Pancreas (tissue), 10 donors: ENCODE data around the gene PHF5A. TPM values are rescaled to one million over a fixed set of nuclear protein-coding genes. Genes with fewer than 3 reads are reported as not detected.

Source experiments
- ATAC-seq, 4 donors: fragments of 200-7000 bp; cut with Tn5 transposase; one replicate each; pipeline versions ENCODE4 v1.8.0 to v1.9.1; 2020; ENCODE audit warnings: mild to moderate bottlenecking in 4 of 4, moderate library complexity in 4 of 4
- DNase-seq, 6 donors: peaks; one replicate each; pipeline ENCODE4 v3.0.0-alpha.2; 2020
- FAIRE-seq: peaks from 2 replicates; lab custom pipeline; 2012; peaks lifted over from hg19 to GRCh38; lab: Jason Lieb, UNC
- H3K27ac ChIP-seq, 4 donors: fragments of 200-600 bp; sonication (generic); 1 replicate in 3 of 4; 2 replicates in 1 of 4; pipeline versions ENCODE4 v1.5.0 to v1.8.0; 2020
- H3K27me3 ChIP-seq, 4 donors: fragments of 200-600 bp; one replicate each; pipeline ENCODE4 v1.8.0; 2021
- H3K36me3 ChIP-seq, 3 donors: fragments of 200-600 bp; sonication (generic) in 1 of 3; one replicate each; pipeline versions ENCODE4 v1.5.0 to v1.8.0; 2020 to 2021
- H3K4me1 ChIP-seq, 3 donors: fragments of 200-600 bp; one replicate each; pipeline ENCODE4 v1.8.0; 2021
- H3K4me3 ChIP-seq, 4 donors: fragments of 200-600 bp; sonication (generic) in 2 of 4; one replicate each; pipeline versions ENCODE4 v1.5.0 to v1.8.0; 2020 to 2021
- H3K9me3 ChIP-seq, 4 donors: fragments of 200-600 bp; one replicate each; pipeline ENCODE4 v1.8.0; 2021
- CTCF ChIP-seq, 4 donors: fragments of 200-600 bp; sonication (generic) in 3 of 4; IDR thresholded peaks; one replicate each; pipeline versions ENCODE4 v1.5.0 to v1.8.0; 2021; ENCODE audit warnings: antibody characterized with exemption in 4 of 4
- WGBS, 2 donors: extraction: QIAGEN DNeasy Blood & Tissue Kit; methylation state at CpG; one replicate each; pipeline ENCODE4 v1.1.7; 2013; 5-methylcytosine and 5-hydroxymethylcytosine counted together
- intact Hi-C, 3 donors: fragments of 100-400 bp; cut with DNase I; formaldehyde crosslinking; loops; one replicate each; pipeline versions ENCODE4 v1.11.1 to v1.14.2; 2022
- polyA plus RNA-seq, 2 donors: library from polyadenylated mRNA; stranded (reverse); fragments of 200-250 nt; gene quantifications; one replicate each; pipeline ENCODE4 v1.2.3, GENCODE V29; 2013
- total RNA-seq, 6 donors: library from RNA; stranded (reverse); fragmentation: NEBNext Ultra II Directional in 4 of 6; extraction: Animal tissue kit (Norgen Biotek cat#: 25700) in 4 of 6; gene quantifications; one replicate each; pipeline versions ENCODE4 v1.2.1 to v1.2.4, GENCODE V29; 2021 to 2023
- donor health status: healthy with polysubstance abuse.
- donor health status: DM: no; HTN: no; CAD: no; lungs with moderate emphysema.
- donor health status: DM: no; HTN: no; CAD: no.
- donor health status: control.
- donor health status: control.
- donor health status: Bipolar disorder and iron deficiency.
- donor health status: DM: yes; HTN: yes; CAD: no.
- donor health status: DM: no; HTN: no; CAD: no.
- donor health status: DM: no; HTN: no; CAD: no.
- donor health status: DM: yes; HTN: yes; CAD: no.

Gene PHF5A
- total and polyA plus RNA-seq, 8 donors: 8.8 to 29.7 (median 16.7) TPM

- no peaks in the 10 kb centered on the region for H3K27me3 ChIP-seq
- H3K4me1 ChIP-seq: no peaks in the 10 kb centered on the region
- DNase-seq (no peak), ATAC-seq (peak in 3 of 4 donors; percentile 66 to 74 (median 73)), FAIRE-seq (no peak)
- 87 to 90% methylated on average over 5 of the region's 5 CpGs for WGBS, 2 donors
- peaks cover 0 to 7% (median 4%) of the 10 kb centered on the region in 3 donors for H3K36me3 ChIP-seq
- no peaks in the 10 kb centered on the region for H3K9me3 ChIP-seq
- H3K4me3 ChIP-seq: no peak overlapping the region
- intact Hi-C loops: no loop called here
- no peak for TF ChIP-seq CTCF (IDR thresholded peaks at IDR 0.05)
- no peak overlapping the region for H3K27ac ChIP-seq
Observed at GRCh38 chr22:41501209-41501608, 32.7 kb upstream of the PHF5A start.

DNA sequence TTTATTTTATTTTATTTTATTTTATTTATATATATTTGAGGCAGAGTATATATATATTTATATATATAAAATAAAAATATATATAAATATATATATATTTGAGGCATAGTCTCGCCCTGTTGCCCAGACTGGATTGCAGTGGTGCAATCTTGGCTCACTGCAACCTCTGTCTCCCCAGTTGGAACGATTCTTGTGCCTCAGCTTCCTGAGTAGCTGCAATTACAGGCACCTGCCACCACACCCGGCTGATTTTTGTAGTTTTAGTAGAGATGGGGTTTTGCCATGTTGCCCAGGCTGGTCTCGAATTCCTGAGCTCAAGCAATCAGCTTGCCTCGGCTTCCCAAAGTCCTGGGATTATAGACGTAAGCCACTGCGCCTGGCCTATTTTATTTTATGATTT lies 31.8 kb upstream of the PHF5A start:
- DNase-seq (no peak), ATAC-seq (no peak), FAIRE-seq (no peak)
- intact Hi-C loops: no loop called here
- Histone ChIP-seq H3K36me3 (peaks cover 0 to 7% (median 4%) of the 10 kb centered on the region in 3 donors), H3K9me3 (no peaks in the 10 kb centered on the region), H3K4me3 (no peak overlapping the region), H3K27me3 (no peaks in the 10 kb centered on the region), H3K27ac (no peak overlapping the region), H3K4me1 (no peaks in the 10 kb centered on the region)
- TF ChIP-seq CTCF (IDR thresholded peaks at IDR 0.05): no peak
- WGBS, 2 donors: 81 to 84% methylated on average over 7 of the region's 7 CpGs

DNA sequence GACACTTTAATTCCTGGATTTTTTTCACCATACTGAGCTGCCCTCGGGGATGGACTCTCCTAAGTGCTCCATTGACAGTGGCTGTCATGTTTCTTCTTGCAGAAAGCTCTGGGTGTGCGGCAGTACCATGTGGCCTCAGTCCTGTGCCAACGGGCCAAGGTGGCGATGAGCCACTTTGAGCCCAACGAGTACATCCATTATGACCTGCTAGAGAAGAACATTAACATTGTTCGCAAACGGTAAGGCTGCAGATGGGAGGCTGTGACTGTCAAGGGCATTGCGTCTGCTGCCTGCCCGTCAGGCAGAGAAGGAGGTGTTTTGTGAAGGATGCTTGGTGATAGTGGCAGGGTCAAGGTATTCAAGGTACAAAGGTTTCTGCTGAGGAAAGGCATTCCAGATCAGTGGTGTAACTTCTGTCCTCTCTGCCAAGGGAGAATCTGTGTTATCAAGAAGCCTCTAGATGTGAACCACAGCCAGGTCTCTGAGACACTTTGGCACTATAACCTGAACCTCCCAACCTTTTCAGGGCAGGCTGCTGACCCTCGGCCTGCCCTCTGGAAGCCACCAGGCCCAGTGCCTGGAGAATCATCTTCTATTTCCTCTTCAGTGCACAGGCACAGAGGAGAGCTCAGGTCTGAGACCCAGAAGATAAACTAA lies 31.3 kb upstream of the PHF5A start:
- no peak for DNase-seq
- Histone ChIP-seq H3K4me3 (no peak overlapping the region), H3K36me3 (peaks cover 0 to 7% (median 4%) of the 10 kb centered on the region in 3 donors), H3K9me3 (no peaks in the 10 kb centered on the region), H3K27ac (no peak overlapping the region), H3K27me3 (no peaks in the 10 kb centered on the region), H3K4me1 (no peaks in the 10 kb centered on the region)
- no peak for TF ChIP-seq CTCF (IDR thresholded peaks at IDR 0.05)
- 72 to 74% methylated on average over 10 of the region's 10 CpGs for WGBS, 2 donors
- no peak for ATAC-seq
- intact Hi-C loops: no loop called here
- no peak for FAIRE-seq

GRCh38 chr22:41498303-41498835 lies 29.9 kb upstream of the PHF5A start:
- H3K9me3 ChIP-seq: no peaks in the 10 kb centered on the region
- no peak for TF ChIP-seq CTCF (IDR thresholded peaks at IDR 0.05)
- no peaks in the 10 kb centered on the region for H3K27me3 ChIP-seq
- ATAC-seq (no peak), FAIRE-seq (no peak), DNase-seq (no peak)
- no peak overlapping the region for H3K4me3 ChIP-seq
- H3K27ac ChIP-seq: no peak overlapping the region
- H3K4me1 ChIP-seq: no peaks in the 10 kb centered on the region
- intact Hi-C loops: no loop called here
- H3K36me3 ChIP-seq: peaks cover 0 to 7% (median 4%) of the 10 kb centered on the region in 3 donors
- 60 to 67% methylated on average over 6 of the region's 6 CpGs for WGBS, 2 donors
